GM12878 (cell line): ENCODE results near the gene SGTB. TPM values are rescaled to one million over a fixed set of nuclear protein-coding genes. Genes with fewer than 3 reads are reported as not detected.

ENCODE experiments used
- ATAC-seq: fragments of 200-7000 bp; cut with Tn5 transposase; 3 replicates; pipeline ENCODE4 v1.9.1; 2020; ENCODE audit warnings: mild to moderate bottlenecking, moderate library complexity
- BruUV-seq: library from RNA; stranded (reverse); fragments of 400-500 nt; replicated peaks from 2 replicates; lab custom pipeline; 2021; lab: Mats Ljungman, UMichigan
- CTCF ChIA-PET: fragments of 300-600 bp; sonication (Branson Sonifier 250); formaldehyde crosslinking; extraction: SDS; loops from one replicate; lab custom pipeline; 2021; ENCODE audit warnings: inconsistent platforms; lab: Yijun Ruan, JAX
- POLR2A ChIA-PET: fragments of 350-600 bp; formaldehyde crosslinking; extraction: SDS; loops from one replicate; lab custom pipeline; 2021; ENCODE audit warnings: inconsistent platforms; lab: Charles Lee
- RAD21 ChIA-PET: fragments of 300-600 bp; sonication (Branson Sonifier 250); formaldehyde crosslinking; loops from one replicate; lab custom pipeline; 2023; ENCODE audit warnings: antibody characterized with exemption; ENCODE audit not compliant: unreplicated experiment; lab: Charles Lee
- SMC1A ChIA-PET: fragments of 300-600 bp; sonication (Branson Sonifier 250); formaldehyde crosslinking; loops from one replicate; lab custom pipeline; 2023; ENCODE audit not compliant: unreplicated experiment, uncharacterized antibody; lab: Charles Lee
- DNase-seq: peaks from one replicate; pipeline ENCODE4 v3.0.0-alpha.2; 2011; ENCODE audit warnings: low read depth, low spot score
- FAIRE-seq: peaks from 3 replicates; lab custom pipeline; 2011; peaks lifted over from hg19 to GRCh38; lab: Jason Lieb, UNC
- H2AFZ ChIP-seq: 2 replicates; pipeline ENCODE4 v1.6.0; 2011; ENCODE audit warnings: low read depth, low read length, control low read depth; ENCODE audit not compliant: control insufficient read depth
- H3K27ac ChIP-seq: 2 replicates; pipeline ENCODE4 v1.5.1; 2011; ENCODE audit warnings: control low read depth; ENCODE audit not compliant: control insufficient read depth, insufficient read depth
- H3K27me3 ChIP-seq, 2 experiments: replicated peaks in 1 of 2; 2 replicates each; pipeline versions ENCODE4 v1.6.0 to v1.6.1; 2011; ENCODE audit warnings: low read length in 1 of 2; ENCODE audit not compliant: control insufficient read depth in 2 of 2, insufficient read depth in 2 of 2
- H3K36me3 ChIP-seq, 2 experiments: 2 replicates each; pipeline ENCODE4 v1.5.1; 2011; ENCODE audit warnings: low read length in 1 of 2; ENCODE audit not compliant: control insufficient read depth in 2 of 2, insufficient read depth in 2 of 2
- H3K4me1 ChIP-seq: 2 replicates; pipeline ENCODE4 v1.6.1; 2011; ENCODE audit warnings: mild to moderate bottlenecking, low read length, moderate library complexity, mixed read lengths; ENCODE audit not compliant: control insufficient read depth, insufficient read depth
- H3K4me2 ChIP-seq: 2 replicates; pipeline ENCODE4 v1.6.0; 2011; ENCODE audit warnings: control low read depth; ENCODE audit not compliant: control insufficient read depth, insufficient read depth
- H3K4me3 ChIP-seq: fragments of 200-600 bp; sonication (generic); 2 replicates; pipeline ENCODE4 v1.5.1; 2016
- H3K79me2 ChIP-seq: 2 replicates; pipeline ENCODE4 v1.6.0; 2011; ENCODE audit warnings: low read length; ENCODE audit not compliant: control insufficient read depth, insufficient read depth
- H3K9ac ChIP-seq: 2 replicates; pipeline ENCODE4 v1.8.0; 2011; ENCODE audit warnings: low read length, control low read depth, mixed read lengths; ENCODE audit not compliant: control insufficient read depth, insufficient read depth
- H3K9me3 ChIP-seq: replicated peaks from 3 replicates; pipeline ENCODE4 v1.5.1; 2011; ENCODE audit warnings: mild to moderate bottlenecking, low read length; ENCODE audit not compliant: control insufficient read depth, insufficient read depth
- H4K20me1 ChIP-seq: 2 replicates; pipeline ENCODE4 v1.6.0; 2011; ENCODE audit not compliant: control insufficient read depth, insufficient read depth
- MLLT1 ChIP-seq: fragments of 450-650 bp; IDR thresholded peaks from 2 replicates; pipeline ENCODE4 v1.6.1; 2016; ENCODE audit warnings: mild to moderate bottlenecking
- RFX5 ChIP-seq: IDR thresholded peaks from 2 replicates; pipeline ENCODE4 v1.6.1; 2011; ENCODE audit warnings: low read depth, low read length, improper control_type of control experiment
- SMAD1 ChIP-seq: fragments of 450-650 bp; IDR thresholded peaks from 2 replicates; pipeline ENCODE4 v1.6.1; 2018; ENCODE audit warnings: mild to moderate bottlenecking, low read depth; ENCODE audit not compliant: partially characterized antibody
- SREBF1 ChIP-seq: IDR thresholded peaks from 2 replicates; pipeline ENCODE4 v1.6.1; 2012; ENCODE audit warnings: mild to moderate bottlenecking, low read length
- SUZ12 ChIP-seq: fragments of 200-600 bp; sonication (generic); IDR thresholded peaks from one replicate; pipeline ENCODE4 v1.6.1; 2018; ENCODE audit warnings: antibody characterized with exemption, mild to moderate bottlenecking; ENCODE audit not compliant: unreplicated experiment
- TBL1XR1 ChIP-seq: IDR thresholded peaks from 2 replicates; pipeline ENCODE4 v1.6.1; 2012; ENCODE audit warnings: low read depth, low read length, improper control_type of control experiment
- ZNF592 ChIP-seq: fragments of 450-650 bp; IDR thresholded peaks from 2 replicates; pipeline ENCODE4 v1.6.1; 2017; ENCODE audit warnings: mild to moderate bottlenecking, moderate library complexity
- in situ Hi-C: fragments of 300-500 bp; cut with MboI; formaldehyde crosslinking; loops from 9 replicates; pipeline ENCODE4 v1.14.3; 2018; ENCODE audit warnings: mixed read lengths
- intact Hi-C: fragments of 100-400 bp; cut with micrococcal nuclease; formaldehyde crosslinking; loops from one replicate; pipeline ENCODE4 v1.14.2; 2022; ENCODE audit not compliant: unreplicated experiment
- polyA plus RNA-seq, 11 experiments: library from polyadenylated mRNA; depleted of rRNA in 4 of 11; unstranded in 6 of 11; stranded (reverse) in 5 of 11; fragments of >200 nt; fragmentation: Nextera tagmentation in 4 of 11; fragmentation: Illumina TruSeq in 1 of 11; extraction: Ambion mirVana in 4 of 11; extraction: Trizol in 1 of 11; gene quantifications; 1 replicate in 1 of 11; 2 replicates in 10 of 11; pipeline versions ENCODE4 v1.2.1 to v1.2.3, GENCODE V29; 2011 to 2016; ENCODE audit warnings: inconsistent platforms in 2 of 11, missing spikeins in 2 of 11, low read depth in 1 of 11
- total RNA-seq, 4 experiments: library from RNA; depleted of rRNA in 3 of 4; stranded (reverse); fragments of >200 nt in 3 of 4; fragmentation: Illumina TruSeq in 1 of 4; extraction: Trizol in 1 of 4; gene quantifications; 2 replicates each; pipeline versions ENCODE4 v1.2.1 to v1.2.3, GENCODE V29; 2013 to 2021

SGTB gene
- total and polyA plus RNA-seq, 10 of the 15 experiments (the other 5 are each of a cell fraction or from before 2014, with no cell fraction given), result 1.0 to 7.8 (median 5.4) TPM

- ChIA-PET RAD21 (no interaction called here), CTCF (no interaction called here), SMC1A (interaction anchor here (1.4 kb wide), 1 partner anchor 11 kb away, joined by 4 read pairs; no protein-coding TSS in a partner anchor), POLR2A (no interaction called here)
- FAIRE-seq, result no peak
- H3K4me3 ChIP-seq, result no peak overlapping the region
- peak overlapping the region; percentile 35 for H3K4me2 ChIP-seq
- BruUV-seq, result no TSS peak
- intact Hi-C loops (no loop called here), in situ Hi-C loops (no loop called here)
- no peak for ATAC-seq
- no peak overlapping the region for H3K9ac ChIP-seq
- no peaks in the 10 kb centered on the region for H3K36me3 ChIP-seq
- H3K9me3 ChIP-seq, result no peaks in the 10 kb centered on the region; the same call in 2 of the 3 replicates
- no peak overlapping the region for H2AFZ ChIP-seq
- no peak for DNase-seq
- TF ChIP-seq MLLT1 (no peak), ZNF592 (no peak), SMAD1 (no peak), TBL1XR1 (no peak), SREBF1 (no peak), RFX5 (no peak), SUZ12 (no peak)
- H3K79me2 ChIP-seq, result peaks cover 26% of the 10 kb centered on the region
- no peaks in the 10 kb centered on the region for H3K27me3 ChIP-seq
- H3K27ac ChIP-seq, result no peak overlapping the region
- H4K20me1 ChIP-seq, result no peaks in the 10 kb centered on the region
- H3K4me1 ChIP-seq, result no peaks in the 10 kb centered on the region
These were observed 3.2 kb downstream of the SGTB start for GRCh38 chr5:65718576-65719310.
